HUDEP-2 (cell line): ENCODE measurements around the gene PLCB1.

Experiments used
- DNase-seq, 76 experiments: peaks; one replicate each; lab custom pipeline; 2025; ENCODE audit not compliant: unreplicated experiment in 76 of 76; lab: John Stamatoyannopoulos, UW

The PLCB1 gene

DNA sequence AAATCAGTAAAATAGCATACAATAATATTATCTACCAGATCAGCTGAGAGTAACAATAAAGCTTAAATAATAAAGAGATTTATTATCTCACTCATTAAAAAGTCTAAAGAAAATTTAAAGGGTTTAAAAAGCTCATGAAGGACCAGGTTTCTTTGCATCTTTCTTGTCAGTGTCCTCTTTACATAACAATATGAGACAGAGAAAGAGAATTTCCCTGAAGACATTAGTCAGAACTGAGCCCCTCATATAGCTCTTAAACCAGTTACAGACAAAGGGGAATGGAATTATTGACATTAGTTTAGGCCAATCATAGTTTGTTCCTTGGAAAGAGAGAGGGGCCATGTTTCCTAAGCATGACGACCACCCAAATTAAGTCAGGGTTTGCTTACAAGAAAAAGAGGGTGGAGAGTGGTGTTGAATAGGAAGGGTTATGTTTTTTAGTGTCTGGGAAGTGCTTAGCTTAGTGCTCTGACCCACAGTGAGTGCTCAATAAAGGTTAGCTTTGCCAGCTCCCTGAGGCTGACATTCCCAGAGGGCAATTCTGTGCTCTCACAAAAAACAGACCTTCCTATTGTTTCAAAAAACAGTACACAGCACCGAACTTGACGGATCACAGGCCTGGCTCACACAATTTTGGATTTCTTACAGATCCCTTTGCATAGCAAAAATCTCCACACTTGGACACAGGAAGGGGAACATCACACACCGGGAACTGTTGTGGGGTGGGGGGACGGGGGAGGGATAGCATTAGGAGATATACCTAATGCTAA lies 3.6 kb upstream of the PLCB1 start:
- no peak for DNase-seq

- no peak for DNase-seq
Measured at GRCh38 chr20:8129211-8129976, 2.7 kb upstream of the PLCB1 start.

- DNase-seq: no peak
Measured at GRCh38 chr20:8130840-8131526, 1.1 kb upstream of the PLCB1 start.

DNA sequence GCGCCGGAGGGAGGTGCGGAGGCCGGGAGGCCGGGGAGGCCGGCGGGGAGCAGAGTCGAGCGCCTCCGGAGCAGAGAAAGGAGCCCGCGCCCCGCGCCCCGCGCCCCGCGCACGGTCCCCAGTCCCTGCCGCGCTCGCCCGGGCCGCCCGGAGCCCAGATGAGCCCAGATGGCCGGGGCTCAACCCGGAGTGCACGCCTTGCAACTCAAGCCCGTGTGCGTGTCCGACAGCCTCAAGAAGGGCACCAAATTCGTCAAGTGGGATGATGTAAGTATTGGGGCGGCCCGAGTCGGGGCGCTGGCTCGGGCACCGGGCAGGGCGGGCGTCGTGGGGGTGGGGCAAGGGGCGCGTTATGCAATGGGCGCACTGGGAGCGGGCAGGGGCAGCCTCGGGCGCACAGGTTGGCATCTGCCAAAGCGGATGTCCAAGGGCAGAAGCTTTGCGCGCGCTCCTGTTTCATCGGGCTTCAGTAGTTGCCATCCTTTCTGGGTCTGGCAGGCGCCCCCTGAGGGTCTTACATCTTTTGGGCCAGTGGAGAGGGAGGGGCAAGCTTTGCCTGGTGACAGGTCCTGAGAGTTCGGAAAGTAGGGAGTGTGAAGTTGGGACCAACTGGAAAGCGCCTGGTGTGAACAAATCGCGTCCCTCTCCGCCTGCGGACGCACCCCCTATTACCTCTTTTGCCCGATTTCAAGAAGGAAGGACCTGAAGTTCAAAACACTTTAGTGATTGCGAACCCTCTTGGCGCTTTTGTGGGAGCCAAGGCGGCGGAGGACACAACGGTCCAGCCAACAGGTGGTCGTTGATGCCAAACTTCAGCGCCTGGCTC lies 631 bp downstream of the PLCB1 start:
- peak in 1 of 76 experiments; percentile 2 for DNase-seq

DNA sequence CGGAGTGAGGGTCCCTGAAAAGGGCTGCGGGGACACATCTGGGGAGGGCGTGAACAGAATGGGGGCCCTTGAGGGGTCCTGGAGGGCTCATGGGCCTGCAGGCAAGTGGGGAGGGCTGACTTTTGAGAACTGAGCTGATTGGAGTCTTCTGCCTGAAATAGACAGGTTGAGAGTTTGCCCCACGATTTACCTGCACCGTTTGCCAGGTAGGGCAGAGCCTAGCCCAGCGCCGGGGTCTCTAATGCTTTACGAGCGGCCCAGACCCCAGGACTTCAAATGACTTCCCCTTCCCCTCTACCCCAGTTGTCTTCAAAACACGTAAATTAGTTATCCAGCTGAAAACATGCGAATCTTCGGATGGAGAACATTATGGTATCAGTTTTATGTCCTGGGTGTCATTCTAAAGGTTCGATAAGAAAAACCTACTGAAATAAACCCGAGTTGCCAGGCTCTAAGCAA lies 1.3 kb downstream of the PLCB1 start:
- DNase-seq: no peak

GRCh38 chr20:8133851-8134451 lies 1.9 kb downstream of the PLCB1 start:
- no peak for DNase-seq

DNA sequence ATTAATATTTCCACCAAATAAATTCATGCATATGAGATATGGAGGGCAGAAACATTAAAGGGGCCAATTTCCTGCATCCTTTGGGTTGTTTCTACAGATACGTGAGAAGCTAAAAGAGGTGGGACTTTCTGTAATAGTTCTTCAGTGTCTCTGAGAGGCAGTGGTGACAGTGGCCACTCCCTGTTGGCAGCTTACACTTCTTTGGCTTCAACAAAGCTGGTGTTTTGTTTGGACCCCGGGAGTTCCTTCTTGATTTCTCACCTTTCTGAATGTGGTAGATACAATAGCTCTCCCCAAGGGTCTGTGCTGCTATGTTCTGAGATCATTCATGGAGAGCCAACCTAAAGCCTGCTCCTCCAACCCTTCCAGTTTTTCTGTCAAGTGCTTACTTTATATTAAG lies 7.8 kb downstream of the PLCB1 start:
- DNase-seq: no peak

DNA sequence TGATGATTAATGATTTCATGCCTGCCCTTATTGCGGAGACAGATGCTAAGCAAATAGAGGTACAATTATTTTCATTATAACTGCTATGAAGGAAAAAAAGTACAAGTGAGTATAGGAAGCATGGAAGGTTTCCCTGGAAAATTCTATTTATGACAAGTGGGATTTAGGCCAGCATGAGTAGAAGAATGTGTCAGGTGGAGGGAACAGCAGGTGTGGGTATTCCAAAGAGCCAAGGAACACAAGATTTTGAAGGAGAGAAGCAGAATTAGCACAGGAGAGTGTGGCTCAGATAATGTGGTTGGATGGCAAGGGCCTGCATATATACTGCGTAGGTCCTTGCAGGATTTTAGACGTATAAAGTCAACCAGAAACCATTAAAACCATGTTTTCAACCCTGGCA lies 11.4 kb downstream of the PLCB1 start:
- DNase-seq: no peak

GRCh38 chr20:8144282-8145245 lies 12.5 kb downstream of the PLCB1 start:
- DNase-seq: no peak

DNA sequence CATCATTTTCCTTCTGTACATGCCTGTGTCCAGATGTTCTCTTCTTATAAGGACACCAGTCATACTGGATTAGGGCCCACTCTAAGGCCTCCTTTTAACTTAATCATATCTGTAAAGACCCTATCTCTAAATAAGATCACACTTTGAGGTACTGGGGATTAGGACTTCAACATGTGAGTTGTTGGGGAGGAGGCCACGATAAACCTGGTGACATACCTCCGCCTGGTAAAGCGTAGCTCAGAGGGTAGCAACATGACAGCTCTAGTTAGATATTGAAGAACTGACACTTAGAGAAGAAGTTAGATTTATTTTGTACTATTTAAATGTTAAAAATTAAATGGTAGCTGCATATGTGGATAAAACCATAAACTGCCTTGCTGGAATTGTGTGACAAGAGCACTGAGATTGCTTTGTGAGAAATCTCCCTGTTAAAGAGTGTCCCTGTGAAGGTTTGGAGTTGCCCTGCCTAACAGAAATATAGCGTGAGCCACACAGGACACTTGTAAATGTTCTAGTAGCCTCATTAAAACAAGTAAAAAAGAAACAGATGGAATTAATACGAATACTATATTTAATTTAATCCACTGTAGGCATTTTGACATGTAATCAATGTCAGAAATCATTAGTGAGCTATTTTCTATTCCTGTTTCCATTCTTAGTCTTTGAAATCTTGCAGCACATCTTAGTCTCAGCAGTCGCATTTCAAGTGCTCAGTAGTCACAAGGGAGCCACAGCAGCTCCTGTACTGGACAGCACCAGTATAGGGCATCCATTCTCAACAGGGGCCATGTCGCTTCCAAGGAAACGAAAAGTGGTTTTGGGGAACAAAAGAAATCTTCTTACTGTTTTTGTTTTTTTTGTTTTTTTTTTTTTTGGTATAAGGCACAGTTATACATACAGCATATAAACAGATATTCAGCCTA lies 13.4 kb downstream of the PLCB1 start:
- no peak for DNase-seq

DNA sequence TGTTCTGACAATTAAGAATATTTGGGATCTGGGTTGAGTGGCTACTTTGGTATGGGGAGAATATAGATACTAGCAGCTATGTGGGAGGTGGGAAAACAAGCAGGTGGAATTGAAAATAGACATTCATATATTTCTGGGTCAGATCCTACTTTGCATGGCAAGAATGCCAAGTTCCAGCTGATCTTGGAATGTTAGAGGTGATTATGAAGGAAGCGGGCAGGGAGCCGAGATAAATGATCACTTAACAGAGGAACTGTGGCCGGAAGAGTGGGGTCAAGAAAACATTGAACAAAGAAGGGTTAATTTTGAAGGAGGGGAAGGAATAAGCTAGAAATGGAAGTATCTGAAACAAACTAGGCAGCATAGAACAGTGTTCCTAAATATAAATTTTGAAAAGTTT lies 15.4 kb downstream of the PLCB1 start:
- no peak for DNase-seq

DNA sequence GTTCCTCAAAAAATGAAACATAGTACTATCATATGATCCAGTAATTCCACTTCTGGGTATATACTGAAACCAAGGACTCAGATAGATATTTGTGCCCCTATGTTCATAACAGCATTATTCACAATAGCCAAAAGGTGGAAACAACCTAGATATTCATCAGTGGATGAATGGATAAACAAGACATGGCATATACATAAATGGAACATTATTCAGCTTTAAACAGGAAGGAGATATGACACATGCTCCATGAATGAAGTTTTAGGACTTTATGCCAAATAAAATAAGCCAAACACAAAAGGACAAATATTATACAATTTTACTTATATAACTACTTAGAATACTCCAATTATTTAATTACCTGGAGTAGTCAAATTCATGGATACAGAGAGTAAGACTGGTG lies 16.4 kb downstream of the PLCB1 start:
- DNase-seq: no peak

DNA sequence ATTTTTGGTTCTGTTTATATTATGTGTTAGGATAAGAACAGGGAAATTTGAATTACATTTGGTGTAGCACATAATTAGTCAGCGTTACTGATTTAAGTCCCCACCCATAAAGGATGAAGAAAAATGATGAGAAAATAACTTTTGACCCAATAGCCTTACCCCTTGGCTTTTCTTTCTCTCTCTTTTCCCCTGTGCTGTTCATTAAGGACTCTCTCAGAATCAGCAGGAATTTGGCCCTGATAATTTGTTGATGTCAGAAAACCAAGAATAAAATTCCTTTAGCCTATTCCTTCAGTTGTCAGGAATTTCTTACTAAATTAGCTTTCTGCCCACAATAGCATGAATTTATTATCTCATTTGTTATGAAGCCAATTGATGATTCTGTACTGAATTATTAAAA lies 18.5 kb downstream of the PLCB1 start:
- DNase-seq: no peak

- no peak for DNase-seq
Measured at GRCh38 chr20:8151372-8151771, 19.3 kb downstream of the PLCB1 start.

GRCh38 chr20:8152183-8152582 lies 20.1 kb downstream of the PLCB1 start:
- DNase-seq: no peak

DNA sequence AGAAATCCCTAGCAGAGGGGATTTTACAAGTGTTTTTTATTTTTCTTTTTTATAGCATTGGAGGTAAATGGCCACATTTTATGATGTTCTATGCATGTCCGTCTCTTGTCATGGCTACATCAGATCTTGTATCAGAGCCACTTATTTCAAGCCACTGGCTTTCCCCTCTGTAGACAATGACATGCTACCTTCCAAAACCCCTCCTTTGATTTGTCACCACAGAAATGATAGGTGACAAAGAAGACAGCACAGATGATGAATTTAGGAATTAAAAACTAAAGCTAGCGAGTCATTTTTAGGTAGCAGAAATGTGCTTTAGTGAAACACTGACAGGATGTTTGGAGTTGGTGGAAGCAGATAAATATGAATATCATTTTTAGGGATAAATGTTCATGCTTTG lies 20.8 kb downstream of the PLCB1 start:
- DNase-seq: no peak

DNA sequence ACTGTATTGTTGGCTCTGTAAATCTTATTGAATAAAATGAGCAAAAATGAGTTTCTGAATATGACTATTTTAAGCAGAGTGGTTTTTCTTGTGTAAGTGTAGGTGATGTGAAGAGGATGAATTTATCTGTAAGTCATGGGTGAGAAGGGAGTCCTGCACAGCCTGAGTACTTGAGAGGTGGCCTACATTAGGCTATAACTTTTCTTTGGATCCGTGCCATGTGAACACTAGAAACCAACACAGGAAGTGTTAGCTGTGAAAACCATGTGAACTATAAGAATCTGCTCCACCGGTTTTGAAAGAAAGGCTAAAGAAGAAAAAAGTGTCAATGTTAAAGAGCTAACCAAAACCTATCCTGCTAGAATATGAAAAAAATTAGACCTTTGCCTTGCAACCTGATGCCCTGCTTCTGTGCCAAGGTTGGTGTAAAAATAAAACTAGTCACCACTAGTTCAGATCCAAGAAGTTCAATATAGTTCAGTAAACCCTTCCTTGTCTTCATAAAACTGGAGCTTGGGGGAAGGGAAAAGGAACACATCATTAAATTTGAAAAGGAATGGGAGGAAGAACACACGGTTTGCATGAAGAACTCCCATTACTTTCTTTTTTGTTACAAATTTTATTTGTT lies 21.3 kb downstream of the PLCB1 start:
- no peak for DNase-seq

DNA sequence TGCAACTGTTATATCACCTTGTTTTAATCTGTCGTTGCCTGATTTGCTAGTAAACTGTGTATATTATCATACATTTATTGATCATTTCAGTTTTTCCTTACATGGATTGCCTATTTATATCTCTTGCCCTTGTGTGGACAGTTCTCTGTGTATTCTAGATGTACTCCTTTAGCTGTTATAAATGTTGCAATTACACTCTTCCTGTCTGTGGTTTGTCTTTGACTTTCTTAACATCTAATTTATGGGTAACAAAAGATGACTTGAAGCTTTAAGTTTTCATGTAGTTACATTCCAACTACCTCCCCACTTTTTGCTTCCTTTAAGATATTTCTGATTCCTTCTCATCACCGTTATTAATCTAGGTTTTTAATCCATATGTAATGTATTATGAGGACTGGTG lies 22.6 kb downstream of the PLCB1 start:
- DNase-seq: no peak
